Peyer's patch (tissue), 4 donors: Measurements from ENCODE around the gene PKDCC.

Experiments used
- POLR2A ChIP-seq, 2 donors: fragments of 450-650 bp; IDR thresholded peaks; one replicate each; pipeline ENCODE4 v1.5.1; 2017; ENCODE audit warnings: antibody characterized with exemption in 2 of 2, mild to moderate bottlenecking in 2 of 2, moderate library complexity in 2 of 2
- TF ChIP-seq, protein P1 (sequence below), 6 experiments: fragments of 450-650 bp in 4 of 6; fragments of 200-600 bp in 2 of 6; sonication (generic) in 1 of 6; IDR thresholded peaks; one replicate each; pipeline ENCODE4 v1.5.1; 2017 to 2019; ENCODE audit warnings: antibody characterized with exemption in 6 of 6, mild to moderate bottlenecking in 3 of 6, moderate library complexity in 1 of 6

DNA sequence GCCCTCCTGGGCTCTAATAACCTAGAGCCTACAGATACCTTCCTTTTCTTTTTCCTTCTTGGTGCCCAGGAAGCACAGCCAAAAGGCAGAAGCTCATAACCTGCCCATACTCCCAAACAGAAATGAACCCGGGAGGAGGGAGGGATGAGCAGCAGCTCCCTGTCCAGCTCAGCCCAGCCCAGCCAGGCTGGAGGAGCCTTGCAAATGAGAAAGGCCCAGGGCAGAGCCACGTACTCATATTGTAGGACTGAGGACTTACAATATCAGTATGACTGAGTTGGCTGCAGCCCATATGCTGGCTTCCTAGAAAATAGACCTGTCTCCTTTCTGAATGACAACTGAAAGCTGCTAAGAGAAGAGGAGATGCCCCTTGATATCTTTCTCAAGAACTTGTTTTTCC, 21.7 kb downstream of the PKDCC start:
- no peak for TF ChIP-seq POLR2A (IDR thresholded peaks at IDR 0.05)
- TF ChIP-seq, protein P1, sequence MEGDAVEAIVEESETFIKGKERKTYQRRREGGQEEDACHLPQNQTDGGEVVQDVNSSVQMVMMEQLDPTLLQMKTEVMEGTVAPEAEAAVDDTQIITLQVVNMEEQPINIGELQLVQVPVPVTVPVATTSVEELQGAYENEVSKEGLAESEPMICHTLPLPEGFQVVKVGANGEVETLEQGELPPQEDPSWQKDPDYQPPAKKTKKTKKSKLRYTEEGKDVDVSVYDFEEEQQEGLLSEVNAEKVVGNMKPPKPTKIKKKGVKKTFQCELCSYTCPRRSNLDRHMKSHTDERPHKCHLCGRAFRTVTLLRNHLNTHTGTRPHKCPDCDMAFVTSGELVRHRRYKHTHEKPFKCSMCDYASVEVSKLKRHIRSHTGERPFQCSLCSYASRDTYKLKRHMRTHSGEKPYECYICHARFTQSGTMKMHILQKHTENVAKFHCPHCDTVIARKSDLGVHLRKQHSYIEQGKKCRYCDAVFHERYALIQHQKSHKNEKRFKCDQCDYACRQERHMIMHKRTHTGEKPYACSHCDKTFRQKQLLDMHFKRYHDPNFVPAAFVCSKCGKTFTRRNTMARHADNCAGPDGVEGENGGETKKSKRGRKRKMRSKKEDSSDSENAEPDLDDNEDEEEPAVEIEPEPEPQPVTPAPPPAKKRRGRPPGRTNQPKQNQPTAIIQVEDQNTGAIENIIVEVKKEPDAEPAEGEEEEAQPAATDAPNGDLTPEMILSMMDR (IDR thresholded peaks at IDR 0.05) = no peak
